Keratinocyte (primary cell): ENCODE data around the gene EIF2D.

ENCODE experiments used
- CTCF ChIP-seq, 3 experiments: IDR thresholded peaks in 1 of 3; conservative IDR thresholded peaks in 1 of 3; optimal IDR thresholded peaks in 1 of 3; 2 replicates in 2 of 3; 3 replicates in 1 of 3; pipeline versions ENCODE3 to v1.5.1; 2011; ENCODE audit warnings: low read length in 3 of 3, mild to moderate bottlenecking in 3 of 3, moderate library complexity in 2 of 3, control low read depth in 1 of 3, inconsistent platforms in 1 of 3; ENCODE audit not compliant: insufficient read depth in 2 of 3; ENCODE audit errors: extremely low read depth in 1 of 3
- EZH2 ChIP-seq: IDR thresholded peaks from one replicate; pipeline ENCODE4 v1.6.1; 2012; ENCODE audit warnings: inconsistent platforms, mild to moderate bottlenecking, low read length, moderate library complexity

DNA sequence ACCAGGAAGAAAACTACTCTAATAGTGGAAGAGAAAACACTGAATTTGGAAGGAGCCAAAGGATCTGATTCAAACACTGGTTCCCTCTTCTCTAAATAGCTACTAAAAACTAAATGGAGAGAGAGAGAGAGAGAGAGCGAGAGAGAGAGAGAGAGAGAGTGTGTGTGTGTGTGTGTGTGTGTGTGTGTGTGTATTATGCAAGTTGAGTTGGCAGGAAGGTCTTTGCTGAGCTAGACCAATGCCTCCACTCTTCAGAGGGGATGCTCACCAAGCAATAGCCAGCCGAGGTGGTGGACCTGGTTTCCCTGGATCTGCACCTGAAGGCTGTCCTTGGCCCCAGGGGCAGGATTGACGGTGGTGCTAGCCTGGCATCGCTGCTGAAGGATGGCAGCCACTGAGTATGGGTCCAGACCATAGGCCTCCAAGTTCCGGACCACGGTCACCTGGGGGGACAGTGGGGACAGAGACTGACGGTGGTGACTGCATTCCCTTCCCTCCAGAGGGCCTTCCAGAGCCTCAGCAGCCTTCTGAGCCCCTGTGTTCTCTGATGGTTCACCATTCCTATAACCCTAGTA is 18.8 kb downstream of the EIF2D start:
- TF ChIP-seq CTCF (optimal IDR thresholded peaks at IDR 0.05 in 1 of 3, IDR thresholded peaks at IDR 0.05 in 1 of 3, conservative IDR thresholded peaks at IDR 0.05 in 1 of 3; ENCODE audit: extremely low read depth in 1 of 3, insufficient read depth in 2 of 3, low read length in 3 of 3) (no peak), EZH2 (no peak)
